Choroid plexus epithelial cell (primary cell): ENCODE data around the gene PFKFB1.

Source experiments
- DNase-seq: peaks from one replicate; pipeline ENCODE4 v3.0.0-alpha.2; 2010; ENCODE audit warnings: low read depth
- H3K4me3 ChIP-seq: 2 replicates; pipeline ENCODE4 v1.5.1; 2011; ENCODE audit warnings: low read depth, mild to moderate bottlenecking, control low read depth, low read length, moderate library complexity
- TF ChIP-seq, protein P1 (sequence below): conservative IDR thresholded peaks from 2 replicates; pipeline ENCODE4 v1.5.1; 2011; ENCODE audit warnings: low read depth, mild to moderate bottlenecking, control low read depth, inconsistent platforms, low read length, moderate library complexity

PFKFB1 gene

DNA sequence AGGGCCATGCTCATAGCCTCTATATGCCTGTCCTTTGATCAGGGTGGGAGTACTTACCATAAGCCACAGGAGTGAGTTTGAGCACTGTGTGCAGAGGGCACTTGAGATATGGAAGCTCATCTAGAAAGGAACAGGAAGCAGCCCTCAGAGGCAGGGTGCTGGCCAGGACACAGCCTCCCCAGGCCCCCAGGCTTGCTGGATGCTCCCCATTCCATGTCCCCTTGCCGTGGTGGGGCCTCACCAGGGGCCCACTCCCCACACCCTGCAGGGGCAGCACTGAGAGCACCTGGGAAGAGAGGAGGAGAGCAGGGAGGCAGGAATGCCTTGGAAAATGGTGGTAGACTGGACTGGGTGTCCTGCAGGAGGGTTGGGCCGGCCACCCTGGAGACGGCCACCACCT, 59.1 kb downstream of the PFKFB1 start:
- no peak overlapping the region for H3K4me3 ChIP-seq
- DNase-seq, result no peak
- TF ChIP-seq, protein P1, sequence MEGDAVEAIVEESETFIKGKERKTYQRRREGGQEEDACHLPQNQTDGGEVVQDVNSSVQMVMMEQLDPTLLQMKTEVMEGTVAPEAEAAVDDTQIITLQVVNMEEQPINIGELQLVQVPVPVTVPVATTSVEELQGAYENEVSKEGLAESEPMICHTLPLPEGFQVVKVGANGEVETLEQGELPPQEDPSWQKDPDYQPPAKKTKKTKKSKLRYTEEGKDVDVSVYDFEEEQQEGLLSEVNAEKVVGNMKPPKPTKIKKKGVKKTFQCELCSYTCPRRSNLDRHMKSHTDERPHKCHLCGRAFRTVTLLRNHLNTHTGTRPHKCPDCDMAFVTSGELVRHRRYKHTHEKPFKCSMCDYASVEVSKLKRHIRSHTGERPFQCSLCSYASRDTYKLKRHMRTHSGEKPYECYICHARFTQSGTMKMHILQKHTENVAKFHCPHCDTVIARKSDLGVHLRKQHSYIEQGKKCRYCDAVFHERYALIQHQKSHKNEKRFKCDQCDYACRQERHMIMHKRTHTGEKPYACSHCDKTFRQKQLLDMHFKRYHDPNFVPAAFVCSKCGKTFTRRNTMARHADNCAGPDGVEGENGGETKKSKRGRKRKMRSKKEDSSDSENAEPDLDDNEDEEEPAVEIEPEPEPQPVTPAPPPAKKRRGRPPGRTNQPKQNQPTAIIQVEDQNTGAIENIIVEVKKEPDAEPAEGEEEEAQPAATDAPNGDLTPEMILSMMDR, result no peak

DNA sequence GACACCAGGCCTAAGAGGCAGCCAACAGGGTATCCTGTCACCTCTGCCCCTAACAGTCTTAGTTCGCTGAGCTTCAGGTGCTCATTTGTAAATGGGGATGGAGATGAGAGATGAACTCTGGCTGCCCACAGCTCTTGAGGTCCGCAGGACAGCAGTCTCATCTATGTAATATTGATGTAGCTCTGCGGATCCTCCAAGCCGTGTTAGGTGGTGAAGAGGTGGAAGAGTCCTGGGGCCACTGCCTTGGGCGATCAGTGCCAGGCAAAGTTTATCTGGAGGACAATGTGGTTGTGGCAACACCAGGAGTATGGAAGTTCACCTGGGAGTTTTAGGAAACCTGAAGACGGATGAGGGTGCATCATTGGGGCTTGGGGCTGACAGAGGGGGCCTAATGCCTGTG, 59.9 kb downstream of the PFKFB1 start:
- H3K4me3 ChIP-seq, result no peak overlapping the region
- TF ChIP-seq, protein P1, result no peak
- no peak for DNase-seq

DNA sequence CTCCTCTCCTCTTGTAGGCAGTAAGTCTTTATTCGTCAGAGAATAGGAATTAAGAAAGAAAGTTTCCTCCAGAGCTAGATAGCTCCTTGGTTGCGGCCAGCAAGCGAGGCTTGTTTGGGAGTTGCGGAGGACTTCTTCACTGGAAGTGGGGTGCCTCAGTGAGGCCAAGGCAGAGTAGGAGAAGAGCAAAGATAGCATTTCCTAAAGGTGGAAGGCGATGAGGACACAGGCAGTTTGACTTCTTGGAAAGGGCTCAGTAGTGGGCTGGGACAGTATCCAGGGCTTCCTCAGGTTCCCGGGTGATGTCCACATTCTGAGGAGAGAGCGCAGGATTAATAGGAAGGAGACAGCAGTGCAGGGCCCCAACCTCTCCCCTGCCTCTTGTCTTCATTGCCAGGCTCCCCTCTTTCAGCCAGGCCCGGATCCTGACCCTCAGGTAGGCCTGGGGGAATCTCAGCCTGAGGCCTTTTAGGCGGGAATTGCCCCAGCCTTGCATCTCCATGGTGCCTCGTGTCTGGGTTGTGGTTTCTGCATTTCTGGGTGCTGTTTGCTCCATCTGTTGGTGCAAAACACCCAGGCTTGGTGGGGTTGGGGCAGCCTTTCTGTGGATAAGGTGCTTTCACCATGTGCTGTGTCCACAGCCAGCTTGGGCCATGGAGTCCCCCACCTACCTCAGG, 60.7 kb downstream of the PFKFB1 start:
- DNase-seq, result no peak
- H3K4me3 ChIP-seq, result no peak overlapping the region
- TF ChIP-seq, protein P1, result no peak

DNA sequence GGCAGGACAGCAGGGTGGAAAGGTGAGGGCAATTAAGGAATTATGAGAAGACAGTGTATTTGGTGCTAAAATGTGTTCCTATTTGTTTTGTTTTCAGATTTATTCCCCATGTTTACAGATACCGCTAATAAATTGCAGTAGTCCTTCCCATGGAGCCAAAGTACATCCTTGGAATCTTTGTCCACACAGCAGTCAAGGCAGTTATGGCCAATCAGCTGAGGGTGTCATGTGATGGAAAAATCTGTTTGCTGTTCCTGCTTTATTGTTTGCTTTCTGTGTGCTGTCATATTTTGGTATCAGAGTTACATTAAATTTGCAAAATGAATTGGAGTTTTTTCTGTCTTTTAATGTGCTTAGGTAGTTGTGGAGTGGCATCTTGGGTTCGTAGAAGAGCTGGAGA, 62.9 kb downstream of the PFKFB1 start:
- no peak for DNase-seq
- no peak overlapping the region for H3K4me3 ChIP-seq
- TF ChIP-seq, protein P1, result no peak

DNA sequence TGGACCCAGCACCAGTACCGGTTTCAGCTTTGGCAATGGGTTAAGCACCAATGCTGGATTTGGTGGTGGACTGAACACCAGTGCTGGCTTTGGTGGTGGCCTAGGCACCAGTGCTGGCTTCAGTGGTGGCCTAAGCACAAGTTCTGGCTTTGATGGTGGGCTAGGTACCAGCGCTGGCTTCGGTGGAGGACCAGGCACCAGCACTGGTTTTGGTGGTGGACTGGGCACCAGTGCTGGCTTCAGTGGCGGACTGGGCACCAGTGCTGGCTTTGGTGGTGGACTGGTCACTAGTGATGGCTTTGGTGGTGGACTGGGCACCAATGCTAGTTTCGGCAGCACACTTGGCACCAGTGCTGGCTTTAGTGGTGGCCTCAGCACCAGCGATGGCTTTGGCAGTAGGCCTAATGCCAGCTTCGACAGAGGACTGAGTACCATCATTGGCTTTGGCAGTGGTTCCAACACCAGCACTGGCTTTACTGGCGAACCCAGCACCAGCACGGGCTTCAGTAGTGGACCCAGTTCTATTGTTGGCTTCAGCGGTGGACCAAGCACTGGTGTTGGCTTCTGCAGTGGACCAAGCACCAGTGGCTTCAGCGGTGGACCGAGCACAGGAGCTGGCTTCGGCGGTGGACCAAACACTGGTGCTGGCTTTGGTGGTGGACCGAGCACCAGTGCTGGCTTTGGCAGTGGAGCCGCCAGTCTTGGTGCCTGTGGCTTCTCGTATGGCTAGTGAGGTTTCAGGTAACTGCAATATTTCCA, 63.5 kb downstream of the PFKFB1 start:
- no peak for DNase-seq
- TF ChIP-seq, protein P1, result no peak
- H3K4me3 ChIP-seq, result no peak overlapping the region

DNA sequence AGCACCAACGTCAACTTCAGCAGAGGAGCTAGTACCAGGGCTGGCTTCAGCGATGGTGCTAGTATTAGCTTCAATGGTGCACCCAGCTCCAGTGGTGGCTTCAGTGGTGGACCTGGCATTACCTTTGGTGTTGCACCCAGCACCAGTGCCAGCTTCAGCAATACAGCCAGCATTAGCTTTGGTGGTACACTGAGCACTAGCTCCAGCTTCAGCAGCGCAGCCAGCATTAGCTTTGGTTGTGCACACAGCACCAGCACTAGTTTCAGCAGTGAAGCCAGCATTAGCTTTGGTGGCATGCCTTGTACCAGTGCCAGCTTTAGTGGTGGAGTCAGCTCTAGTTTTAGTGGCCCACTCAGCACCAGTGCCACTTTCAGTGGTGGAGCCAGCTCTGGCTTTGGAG, 65.1 kb downstream of the PFKFB1 start:
- no peak for DNase-seq
- TF ChIP-seq, protein P1, result no peak
- no peak overlapping the region for H3K4me3 ChIP-seq

DNA sequence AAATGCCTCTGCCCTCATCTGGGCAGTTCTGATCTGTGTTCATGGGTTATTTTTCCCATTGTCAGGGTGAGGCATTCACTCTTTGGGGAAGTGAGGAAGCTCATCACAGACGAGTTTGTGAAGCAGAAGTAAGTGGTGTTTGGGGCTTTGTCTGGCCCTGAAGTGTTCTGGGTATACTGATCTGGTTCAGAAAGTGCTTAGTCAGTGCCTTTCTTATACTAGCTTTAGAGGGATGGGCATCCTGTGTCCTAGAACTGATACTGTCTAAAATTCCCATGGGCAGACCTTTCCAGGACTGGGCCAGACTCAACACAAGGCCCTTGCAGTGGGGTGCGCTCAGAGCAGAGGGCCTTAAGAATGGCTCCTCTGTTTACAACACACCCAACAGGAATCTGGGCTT, 67.0 kb downstream of the PFKFB1 start:
- TF ChIP-seq, protein P1, result no peak
- no peak overlapping the region for H3K4me3 ChIP-seq
- DNase-seq, result no peak
